HepG2 (cell line): ENCODE data around the gene PIK3C3. TPM values are rescaled to one million over a fixed set of nuclear protein-coding genes. Genes with fewer than 3 reads are reported as not detected.

ENCODE experiments used
- ATAC-seq: fragments of 200-7000 bp; cut with Tn5 transposase; 3 replicates; pipeline ENCODE4 v1.9.1; 2020; ENCODE audit warnings: mild to moderate bottlenecking, moderate library complexity
- BruUV-seq: library from RNA; stranded (reverse); fragments of 400-500 nt; replicated peaks from 2 replicates; lab custom pipeline; 2021; lab: Mats Ljungman, UMichigan
- CTCF ChIA-PET: fragments of 300-600 bp; formaldehyde crosslinking; extraction: SDS; loops from one replicate; lab custom pipeline; 2021; ENCODE audit warnings: low total read pairs, inconsistent platforms, low intra/inter-chr PET ratio; lab: Yijun Ruan, JAX
- POLR2A ChIA-PET: fragments of 350-600 bp; sonication (Branson Sonifier 250); formaldehyde crosslinking; loops from one replicate; lab custom pipeline; 2020; ENCODE audit warnings: antibody characterized with exemption, inconsistent platforms; lab: Yijun Ruan, JAX
- DNase-seq: peaks from one replicate; pipeline ENCODE4 v3.0.0-alpha.2; 2015; ENCODE audit warnings: low spot score
- FAIRE-seq: peaks from 3 replicates; lab custom pipeline; 2011; peaks lifted over from hg19 to GRCh38; lab: Jason Lieb, UNC
- H2AFZ ChIP-seq: one replicate; pipeline ENCODE4 v1.6.1; 2011; ENCODE audit warnings: low read length, inconsistent platforms
- H3K27ac ChIP-seq: fragments of 300-600 bp; 3 replicates; pipeline ENCODE4 v1.8.0; 2011; ENCODE audit warnings: mixed run types, mild to moderate bottlenecking, mixed read lengths, low read length, inconsistent platforms; ENCODE audit not compliant: insufficient read depth; ENCODE audit errors: extremely low read length
- H3K27me3 ChIP-seq, 2 experiments: fragments of 200-600 bp in 1 of 2; 2 replicates in 1 of 2; 3 replicates in 1 of 2; pipeline versions ENCODE4 v1.6.0 to v1.8.0; 2011; ENCODE audit warnings: low read length in 2 of 2, mild to moderate bottlenecking in 2 of 2, moderate library complexity in 2 of 2, inconsistent platforms in 1 of 2; ENCODE audit not compliant: insufficient read depth in 2 of 2, control insufficient read depth in 1 of 2
- H3K36me3 ChIP-seq, 2 experiments: fragments of 200-600 bp in 1 of 2; replicated peaks in 1 of 2; 2 replicates in 1 of 2; 3 replicates in 1 of 2; pipeline versions ENCODE4 v1.5.1 to v1.8.0; 2011; ENCODE audit warnings: low read length in 2 of 2, inconsistent platforms in 1 of 2; ENCODE audit not compliant: insufficient read depth in 2 of 2, control insufficient read depth in 1 of 2
- H3K4me1 ChIP-seq: 2 replicates; pipeline ENCODE4 v1.5.1; 2012; ENCODE audit warnings: low read length, inconsistent platforms; ENCODE audit not compliant: insufficient read depth
- H3K4me2 ChIP-seq: 2 replicates; pipeline ENCODE4 v1.6.0; 2011; ENCODE audit warnings: low read depth, low read length, inconsistent platforms
- H3K4me3 ChIP-seq, 3 experiments: fragments of 200-600 bp in 1 of 3; sonication (generic), shearing (Covaris generic) in 1 of 3; replicated peaks in 1 of 3; 2 replicates each; pipeline ENCODE4 v1.5.1; 2011 to 2016; ENCODE audit warnings: low read length in 3 of 3, inconsistent platforms in 2 of 3, low read depth in 2 of 3, mild to moderate bottlenecking in 2 of 3, control low read depth in 1 of 3, mixed read lengths in 1 of 3; ENCODE audit not compliant: insufficient read depth in 1 of 3
- H3K79me2 ChIP-seq: one replicate; pipeline ENCODE4 v1.6.1; 2011; ENCODE audit warnings: low read length, inconsistent platforms; ENCODE audit not compliant: insufficient read depth
- H3K9ac ChIP-seq: 2 replicates; pipeline ENCODE4 v1.6.0; 2011; ENCODE audit warnings: mild to moderate bottlenecking, low read depth, low read length, inconsistent platforms; ENCODE audit not compliant: insufficient read depth
- H3K9me3 ChIP-seq: 2 replicates; pipeline ENCODE4 v1.5.1; 2012; ENCODE audit warnings: mild to moderate bottlenecking, low read length
- H4K20me1 ChIP-seq: 2 replicates; pipeline ENCODE4 v1.6.0; 2011; ENCODE audit warnings: inconsistent platforms, mild to moderate bottlenecking, low read length, moderate library complexity; ENCODE audit not compliant: insufficient read depth
- ARNT ChIP-seq: fragments of 450-650 bp; IDR thresholded peaks from 2 replicates; pipeline ENCODE4 v1.6.1; 2017
- ATRX ChIP-seq: sonication (generic); formaldehyde crosslinking; IDR thresholded peaks from 2 replicates; pipeline ENCODE4 v1.4.0; 2020; ENCODE audit warnings: missing genetic modification reagents, borderline replicate concordance
- CEBPB ChIP-seq: IDR thresholded peaks from 2 replicates; pipeline ENCODE4 v1.6.1; 2011; ENCODE audit warnings: low read depth, low read length, improper control_type of control experiment, borderline replicate concordance
- CREB3 ChIP-seq: sonication (generic); formaldehyde crosslinking; IDR thresholded peaks from 2 replicates; pipeline ENCODE4 v1.5.0; 2020; ENCODE audit warnings: missing genetic modification reagents
- FOXM1 ChIP-seq: sonication (generic); formaldehyde crosslinking; IDR thresholded peaks from 2 replicates; pipeline ENCODE4 v1.5.0; 2020; ENCODE audit warnings: missing genetic modification reagents
- GMEB2 ChIP-seq: IDR thresholded peaks from 2 replicates; pipeline ENCODE4 v1.6.1; 2016; ENCODE audit warnings: missing biosample characterization, missing genetic modification reagents, low read depth
- HNRNPLL ChIP-seq: fragments of 200-400 bp; formaldehyde crosslinking; IDR thresholded peaks from 2 replicates; pipeline ENCODE4 v1.6.1; 2017; ENCODE audit warnings: mild to moderate bottlenecking, low read depth, low read length; ENCODE audit not compliant: poor library complexity, severe bottlenecking
- HOXA7 ChIP-seq: sonication (generic); formaldehyde crosslinking; IDR thresholded peaks from 2 replicates; pipeline ENCODE4 v1.8.1; 2022; ENCODE audit warnings: mild to moderate bottlenecking, missing genetic modification reagents, moderate library complexity
- KLF13 ChIP-seq: sonication (generic); formaldehyde crosslinking; IDR thresholded peaks from 2 replicates; pipeline ENCODE4 v1.4.0; 2020; ENCODE audit warnings: mild to moderate bottlenecking, missing genetic modification reagents
- RFXANK ChIP-seq: IDR thresholded peaks from 2 replicates; pipeline ENCODE4 v1.6.1; 2016
- TOE1 ChIP-seq: sonication (generic); formaldehyde crosslinking; IDR thresholded peaks from 2 replicates; pipeline ENCODE4 v1.4.0; 2020; ENCODE audit warnings: mild to moderate bottlenecking, missing genetic modification reagents
- TP53 ChIP-seq: sonication (generic); formaldehyde crosslinking; conservative IDR thresholded peaks from 2 replicates; pipeline ENCODE4 v1.4.0; 2020; ENCODE audit warnings: missing genetic modification reagents
- ZNF224 ChIP-seq: sonication (generic); formaldehyde crosslinking; IDR thresholded peaks from 2 replicates; pipeline ENCODE4 v1.5.0; 2020; ENCODE audit warnings: mild to moderate bottlenecking, missing genetic modification reagents
- ZNF24 ChIP-seq: fragments of 450-650 bp; IDR thresholded peaks from 2 replicates; pipeline ENCODE4 v1.6.1; 2017; ENCODE audit warnings: antibody characterized with exemption, mild to moderate bottlenecking
- ZNF782 ChIP-seq: sonication (generic); formaldehyde crosslinking; IDR thresholded peaks from 2 replicates; pipeline ENCODE4 v1.4.0; 2020; ENCODE audit warnings: missing genetic modification reagents, mild to moderate bottlenecking, borderline replicate concordance
- WGBS: methylation state at CpG from one replicate; pipeline ENCODE4 v1.1.6; 2017; ENCODE audit warnings: low lambda C conversion rate; 5-methylcytosine and 5-hydroxymethylcytosine counted together
- in situ Hi-C: cut with HindIII; loops from 2 replicates; pipeline ENCODE4 v1.10.0; 2017; ENCODE audit warnings: low pct_unique_long_range_greater_than_20kb; ENCODE audit not compliant: extremely low pct_ligation_motif_present
- intact Hi-C: fragments of 100-400 bp; cut with micrococcal nuclease; formaldehyde crosslinking; loops from one replicate; pipeline ENCODE4 v1.10.0; 2022; ENCODE audit not compliant: unreplicated experiment
- polyA plus RNA-seq, 8 experiments: library from polyadenylated mRNA; depleted of rRNA in 3 of 8; stranded (reverse) in 7 of 8; unstranded in 1 of 8; fragments of >200 nt; fragmentation: Illumina TruSeq in 4 of 8; extraction: Trizol in 4 of 8; gene quantifications; 2 replicates each; pipeline versions ENCODE4 v1.2.1 to v1.2.3, GENCODE V29; 2011 to 2016; ENCODE audit warnings: low read depth in 4 of 8, missing spikeins in 1 of 8, mixed read lengths in 1 of 8; ENCODE audit not compliant: insufficient read depth in 1 of 8
- total RNA-seq, 5 experiments: library from RNA; depleted of rRNA; stranded (reverse); fragments of >200 nt; fragmentation: Illumina TruSeq; extraction: Trizol; gene quantifications; 2 replicates each; pipeline ENCODE4 v1.2.3, GENCODE V29; 2016; ENCODE audit warnings: low read depth in 1 of 5
- TF ChIP-seq, protein P1 (sequence below): sonication (generic); formaldehyde crosslinking; IDR thresholded peaks from 2 replicates; pipeline ENCODE4 v1.9.0; 2021; ENCODE audit warnings: missing genetic modification reagents, borderline replicate concordance

PIK3C3 gene
- total and polyA plus RNA-seq, 2 of the 13 experiments (the other 11 are each of a cell fraction or from before 2014, with no cell fraction given) = 42.8 to 46.4 TPM

GRCh38 chr18:42018831-42019230, 63.8 kb downstream of the PIK3C3 start (continued):
- TF ChIP-seq, protein P1, sequence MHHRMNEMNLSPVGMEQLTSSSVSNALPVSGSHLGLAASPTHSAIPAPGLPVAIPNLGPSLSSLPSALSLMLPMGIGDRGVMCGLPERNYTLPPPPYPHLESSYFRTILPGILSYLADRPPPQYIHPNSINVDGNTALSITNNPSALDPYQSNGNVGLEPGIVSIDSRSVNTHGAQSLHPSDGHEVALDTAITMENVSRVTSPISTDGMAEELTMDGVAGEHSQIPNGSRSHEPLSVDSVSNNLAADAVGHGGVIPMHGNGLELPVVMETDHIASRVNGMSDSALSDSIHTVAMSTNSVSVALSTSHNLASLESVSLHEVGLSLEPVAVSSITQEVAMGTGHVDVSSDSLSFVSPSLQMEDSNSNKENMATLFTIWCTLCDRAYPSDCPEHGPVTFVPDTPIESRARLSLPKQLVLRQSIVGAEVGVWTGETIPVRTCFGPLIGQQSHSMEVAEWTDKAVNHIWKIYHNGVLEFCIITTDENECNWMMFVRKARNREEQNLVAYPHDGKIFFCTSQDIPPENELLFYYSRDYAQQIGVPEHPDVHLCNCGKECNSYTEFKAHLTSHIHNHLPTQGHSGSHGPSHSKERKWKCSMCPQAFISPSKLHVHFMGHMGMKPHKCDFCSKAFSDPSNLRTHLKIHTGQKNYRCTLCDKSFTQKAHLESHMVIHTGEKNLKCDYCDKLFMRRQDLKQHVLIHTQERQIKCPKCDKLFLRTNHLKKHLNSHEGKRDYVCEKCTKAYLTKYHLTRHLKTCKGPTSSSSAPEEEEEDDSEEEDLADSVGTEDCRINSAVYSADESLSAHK (CRISPR knock-in tag) = no peak
- TF ChIP-seq ARNT = no peak
- TF ChIP-seq GMEB2 (CRISPR knock-in tag) = no peak
- no peak for TF ChIP-seq ZNF782 (CRISPR knock-in tag)
- no peak for TF ChIP-seq ZNF24
- no peak for TF ChIP-seq ATRX
- no peak for TF ChIP-seq TP53 (CRISPR knock-in tag)
- TF ChIP-seq CEBPB = no peak

DNA sequence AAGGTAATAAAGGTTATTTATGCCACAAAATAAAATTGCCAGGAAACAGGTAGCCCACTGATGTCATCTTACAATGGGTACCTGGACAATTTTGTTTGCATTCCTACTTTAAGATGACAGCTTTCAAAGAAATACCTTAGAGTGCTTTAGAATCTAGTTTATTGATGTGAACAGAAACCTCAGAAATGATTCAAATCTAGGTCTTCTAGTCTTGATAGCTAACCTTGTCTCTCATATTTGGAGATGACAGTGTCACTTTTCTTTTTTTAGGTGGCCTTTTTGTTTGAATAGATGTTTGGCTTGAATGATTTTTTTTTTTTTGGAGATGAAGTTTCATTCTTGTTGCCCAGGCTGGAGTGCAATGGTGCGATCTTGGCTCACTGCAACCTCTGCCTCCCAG, 69.1 kb downstream of the PIK3C3 start:
- CTCF ChIA-PET = no interaction called here
- no peak for FAIRE-seq
- TF ChIP-seq HNRNPLL (no peak), TOE1 (CRISPR knock-in tag) (no peak), KLF13 (CRISPR knock-in tag) (no peak), CREB3 (CRISPR knock-in tag) (no peak), FOXM1 (CRISPR knock-in tag) (no peak), RFXANK (CRISPR knock-in tag) (no peak), HOXA7 (CRISPR knock-in tag) (no peak), ZNF224 (CRISPR knock-in tag) (no peak)

More for the DNA sequence above, 69.1 kb downstream of the PIK3C3 start:
- Histone ChIP-seq H3K27ac (no peak overlapping the region), H3K27me3 (no peaks in the 10 kb centered on the region), H3K9ac (no peak overlapping the region), H3K9me3 (no peaks in the 10 kb centered on the region), H3K4me2 (no peak overlapping the region), H4K20me1 (no peaks in the 10 kb centered on the region), H3K4me3 (no peak overlapping the region), H3K4me1 (no peaks in the 10 kb centered on the region), H3K79me2 (no peaks in the 10 kb centered on the region), H3K36me3 (peaks cover 2 to 8% of the 10 kb centered on the region in 2 experiments; a peak in 4 of 5 replicates), H2AFZ (no peak overlapping the region)
- ATAC-seq (no peak), DNase-seq (no peak)
- intact Hi-C loops = no loop called here
- POLR2A ChIA-PET = no interaction called here
- WGBS = 100% methylated on average over 1 of the region's 1 CpG
- in situ Hi-C loops = no loop called here
- no TSS peak for BruUV-seq
